Cardiac septum (tissue), 1 donor: ENCODE results near the gene STMN1. TPM values are rescaled to one million over a fixed set of nuclear protein-coding genes. Genes with fewer than 3 reads are reported as not detected.

ENCODE experiments used
- DNase-seq: peaks from one replicate; pipeline ENCODE4 v3.0.0-alpha.2; 2020; ENCODE audit warnings: low spot score
- intact Hi-C: fragments of 100-400 bp; cut with DNase I; formaldehyde crosslinking; loops from one replicate; pipeline ENCODE4 v1.14.0; 2022
- total RNA-seq: library from RNA; stranded (reverse); fragmentation: NEBNext Ultra II Directional; extraction: Animal tissue kit (Norgen Biotek cat#: 25700); gene quantifications from one replicate; pipeline ENCODE4 v1.2.1, GENCODE V29; 2021
- donor health status: DM: no; HTN: no; CAD: no.

Gene STMN1
- total RNA-seq, 1 donor from 2014 or later = 55.4 TPM

DNA sequence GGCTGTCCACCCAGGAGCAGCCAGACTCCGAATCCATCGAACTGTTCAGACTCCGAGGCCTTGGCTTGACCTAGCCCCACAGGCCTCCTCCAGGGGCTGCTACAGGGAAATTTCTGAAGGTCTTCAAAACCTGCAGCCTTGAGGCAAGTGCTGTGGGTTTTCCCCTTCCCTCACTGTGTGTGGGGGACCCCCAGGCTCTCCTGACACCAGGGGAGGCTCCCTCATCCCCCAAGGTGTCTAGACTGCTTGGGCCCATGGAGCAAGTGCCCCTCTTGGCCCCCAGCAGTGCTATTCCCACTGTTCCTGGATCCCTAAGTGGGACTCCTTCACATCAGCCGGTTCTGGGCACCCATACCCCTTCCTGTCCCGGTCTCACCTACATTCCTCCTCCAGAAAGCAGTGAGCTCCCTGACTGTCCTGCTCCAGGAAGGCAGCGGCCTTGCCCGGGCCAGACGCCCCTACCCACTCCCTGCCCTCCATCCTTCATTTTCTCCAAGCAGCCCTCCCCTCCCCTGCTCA is 31.5 kb downstream of the STMN1 start:
- DNase-seq = no peak
- intact Hi-C loops = loop anchor here (5.0 kb wide), 1 partner anchor 47 kb away; no protein-coding TSS in a partner anchor

DNA sequence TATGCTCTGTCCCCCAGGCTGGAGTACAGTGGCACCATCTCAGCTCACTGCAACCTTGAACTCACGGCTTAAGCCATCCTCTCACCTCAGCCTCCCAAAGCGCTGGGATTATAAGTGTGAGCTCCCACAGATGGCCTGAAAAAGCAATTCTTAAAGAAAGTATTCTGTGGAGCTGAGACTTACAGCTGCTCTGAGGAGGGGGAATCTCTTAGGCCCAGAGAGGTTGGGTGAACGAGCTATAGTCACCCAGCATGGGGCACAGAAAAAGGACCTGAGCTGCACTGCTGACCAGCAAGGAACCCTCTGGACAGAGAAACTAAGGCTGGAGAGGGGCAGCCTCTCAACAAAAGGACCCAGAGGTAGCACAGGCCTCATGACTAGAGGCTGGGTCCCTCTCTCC is 32.0 kb downstream of the STMN1 start:
- DNase-seq = no peak
- intact Hi-C loops = loop anchor here (5.0 kb wide), 1 partner anchor 47 kb away; no protein-coding TSS in a partner anchor

- no peak for DNase-seq
- intact Hi-C loops = loop anchor here (5.0 kb wide), 1 partner anchor 46 kb away; no protein-coding TSS in a partner anchor
Observed at GRCh38 chr1:25873120-25873519, 33.1 kb downstream of the STMN1 start.

DNA sequence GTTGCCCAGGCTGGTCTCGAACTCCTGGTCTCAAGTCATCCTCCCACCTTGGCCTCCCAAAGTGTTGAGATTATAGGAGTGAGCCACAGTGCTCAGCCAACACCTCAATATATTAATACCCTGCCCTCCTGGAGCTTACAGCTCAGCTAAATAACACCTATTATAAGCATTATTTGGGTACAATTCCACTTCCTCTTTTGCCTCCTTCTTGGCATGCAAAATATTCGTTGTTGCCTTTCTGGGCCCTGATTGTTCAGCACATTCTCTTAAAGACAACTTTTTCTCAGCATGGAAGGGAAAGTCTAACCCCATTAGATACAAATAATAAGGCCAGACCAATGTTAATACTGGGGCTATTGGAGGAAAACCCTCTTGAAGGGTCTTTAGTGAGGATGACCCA is 33.5 kb downstream of the STMN1 start:
- DNase-seq = no peak
- intact Hi-C loops = loop anchor here (5.0 kb wide), 1 partner anchor 45 kb away; no protein-coding TSS in a partner anchor

DNA sequence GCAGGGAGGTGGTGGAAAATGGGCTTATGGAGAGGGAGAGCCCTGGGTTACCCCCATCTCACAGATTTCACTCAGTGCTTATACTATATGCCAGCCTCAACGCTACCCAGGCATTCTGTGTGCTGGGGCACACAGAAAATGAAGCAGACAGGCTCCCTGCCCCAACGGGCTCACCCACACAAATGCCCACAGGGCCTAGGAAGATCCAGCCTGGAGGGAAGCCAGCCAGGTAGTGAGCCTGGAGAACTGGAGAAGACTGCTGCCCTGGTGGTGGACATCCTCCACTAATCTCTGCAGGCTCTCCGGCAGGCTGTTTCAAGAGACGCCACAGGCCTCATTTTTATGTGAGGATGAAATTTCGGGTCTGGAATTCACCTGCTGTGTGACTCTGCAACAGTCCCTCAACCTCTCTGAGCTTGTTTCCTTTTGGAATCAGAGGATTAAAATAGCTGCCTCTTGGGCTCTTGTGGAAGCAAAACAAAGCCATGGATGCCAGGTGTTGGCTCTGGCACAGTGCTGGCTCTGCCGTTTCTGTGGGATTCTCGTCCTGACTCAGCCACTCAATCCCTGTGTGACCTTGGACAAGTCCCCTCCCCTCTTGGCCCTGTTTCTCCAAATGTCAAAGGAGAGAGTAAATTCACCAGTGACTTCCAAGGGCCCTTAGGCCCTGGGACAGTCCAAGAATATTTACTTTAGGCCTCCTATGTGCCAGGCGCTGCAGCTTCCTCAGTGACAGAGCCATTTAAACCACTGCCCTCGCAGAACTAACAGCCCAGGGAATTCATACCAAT is 34.3 kb downstream of the STMN1 start:
- intact Hi-C loops = loop anchor here (5.0 kb wide), 1 partner anchor 45 kb away; no protein-coding TSS in a partner anchor
- peak; percentile 72 for DNase-seq

- peak; percentile 65 for DNase-seq
- intact Hi-C loops = loop anchor here (5.0 kb wide), 1 partner anchor 44 kb away; no protein-coding TSS in a partner anchor
Observed at GRCh38 chr1:25871086-25871703, 35.0 kb downstream of the STMN1 start.

DNA sequence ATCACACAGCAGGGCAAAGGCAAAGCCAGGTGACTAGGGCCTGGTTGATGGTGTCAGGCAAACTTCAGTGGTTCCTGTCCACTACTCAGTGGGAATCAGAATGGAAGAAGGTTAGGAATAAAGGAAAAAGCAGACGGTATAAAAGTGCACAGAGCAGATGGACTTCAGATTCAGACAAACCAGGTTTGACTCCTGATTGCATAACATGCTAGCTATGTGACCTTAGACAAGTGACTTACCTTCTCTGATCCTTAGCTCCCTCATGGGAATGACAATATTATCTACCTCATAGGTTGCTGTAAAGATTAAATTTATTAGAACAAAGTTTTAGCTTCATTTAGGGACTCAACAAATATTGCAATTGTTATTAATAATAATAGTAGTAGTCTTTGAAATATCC is 35.6 kb downstream of the STMN1 start:
- DNase-seq = no peak
- intact Hi-C loops = loop anchor here (5.0 kb wide), 1 partner anchor 43 kb away; no protein-coding TSS in a partner anchor

DNA sequence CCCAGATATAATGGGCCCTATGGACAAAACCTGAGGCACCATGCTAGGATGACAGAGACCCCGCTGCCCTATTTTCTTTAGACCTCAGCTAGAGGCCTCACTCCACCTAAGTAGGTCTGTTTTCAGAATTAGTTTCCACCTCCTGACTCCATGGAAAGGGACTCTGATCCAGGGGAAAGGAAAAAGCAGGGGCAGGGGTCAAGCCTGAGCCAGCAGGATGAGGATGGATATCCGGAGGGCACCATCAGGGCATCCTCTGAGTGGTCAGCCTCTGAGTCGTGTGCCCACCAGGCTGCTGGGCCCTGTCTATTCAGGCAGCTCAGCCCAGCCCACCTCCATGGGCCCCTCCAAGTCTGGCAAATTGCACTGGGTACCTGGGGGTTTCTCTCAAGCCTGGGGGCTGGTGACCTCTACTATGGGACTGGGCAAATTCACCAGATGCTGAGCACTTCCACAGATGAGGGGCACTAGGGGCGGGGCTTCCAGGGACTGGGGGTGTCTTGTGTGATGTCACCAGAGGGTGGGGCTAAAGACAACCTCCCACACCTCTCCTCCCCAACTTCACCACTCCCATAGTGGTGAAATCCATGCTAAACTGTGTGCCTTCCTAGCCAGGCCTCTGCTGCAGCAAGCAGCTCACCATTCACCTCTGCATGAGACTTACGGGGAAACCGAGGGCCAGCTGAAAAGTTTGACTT is 36.2 kb downstream of the STMN1 start:
- peak; percentile 50 for DNase-seq
- intact Hi-C loops = loop anchor here (5.0 kb wide), 1 partner anchor 43 kb away; no protein-coding TSS in a partner anchor

- intact Hi-C loops = no loop called here
- no peak for DNase-seq
Observed at GRCh38 chr1:25867210-25867991, 38.8 kb downstream of the STMN1 start.

GRCh38 chr1:25866288-25866687 is 39.9 kb downstream of the STMN1 start:
- DNase-seq = no peak
- intact Hi-C loops = no loop called here

DNA sequence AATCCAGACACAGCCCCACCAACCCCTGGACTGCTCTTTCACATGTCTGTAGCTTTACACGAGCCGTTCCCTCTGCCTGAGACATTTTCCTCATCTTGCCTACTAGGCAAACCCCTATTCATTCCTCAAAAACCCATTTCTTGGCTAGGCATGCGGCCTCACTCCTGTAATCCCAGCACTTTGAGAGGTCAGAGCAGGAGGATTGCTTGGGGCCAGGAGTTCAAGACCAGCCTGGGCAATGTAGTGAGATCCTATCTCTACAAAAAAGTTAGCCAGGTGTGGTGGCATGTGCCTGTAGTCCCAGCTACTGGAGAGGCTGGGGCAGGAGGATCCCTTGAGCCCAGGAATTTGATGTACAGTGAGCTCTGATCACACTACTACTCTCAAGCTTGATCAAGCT is 41.8 kb downstream of the STMN1 start:
- no peak for DNase-seq
- intact Hi-C loops = no loop called here

GRCh38 chr1:25863486-25864262 is 42.5 kb downstream of the STMN1 start:
- no peak for DNase-seq
- intact Hi-C loops = no loop called here

DNA sequence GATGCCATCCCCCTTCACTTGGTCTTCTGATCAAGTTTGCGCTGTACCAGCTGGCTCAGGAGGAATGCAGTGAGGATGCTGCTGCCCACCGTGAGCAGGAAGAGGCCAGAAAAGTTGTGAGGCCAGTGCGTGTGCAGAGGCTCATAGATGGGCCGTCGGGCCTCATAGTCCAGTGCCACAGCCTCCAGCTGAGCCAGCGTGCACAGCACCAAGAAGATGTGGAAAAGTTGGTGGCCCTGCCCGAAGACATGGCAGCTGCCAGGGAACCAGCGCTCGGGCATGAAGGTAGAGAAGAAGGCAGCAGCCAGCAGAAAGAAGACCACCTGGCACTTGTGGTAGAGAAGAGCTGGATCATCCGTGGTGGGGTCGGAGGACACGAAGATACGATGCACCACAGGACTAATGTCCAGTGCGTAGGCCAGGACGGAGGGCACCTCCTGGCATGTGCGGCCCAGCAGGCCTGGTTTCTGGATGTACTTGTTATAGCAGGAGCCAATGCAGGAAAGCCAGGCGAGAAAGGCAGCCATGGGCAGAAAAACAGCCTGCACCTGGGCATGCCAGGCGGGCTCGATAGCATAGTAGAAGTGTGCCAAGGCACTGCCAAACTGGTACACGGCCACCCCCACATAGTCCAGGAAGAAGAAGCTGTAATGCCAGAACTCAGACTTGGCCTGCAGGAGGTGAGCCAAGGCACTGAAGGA is 43.3 kb downstream of the STMN1 start:
- DNase-seq = no peak
- intact Hi-C loops = no loop called here

GRCh38 chr1:25861316-25862286 is 44.6 kb downstream of the STMN1 start:
- no peak for DNase-seq
- intact Hi-C loops = no loop called here

DNA sequence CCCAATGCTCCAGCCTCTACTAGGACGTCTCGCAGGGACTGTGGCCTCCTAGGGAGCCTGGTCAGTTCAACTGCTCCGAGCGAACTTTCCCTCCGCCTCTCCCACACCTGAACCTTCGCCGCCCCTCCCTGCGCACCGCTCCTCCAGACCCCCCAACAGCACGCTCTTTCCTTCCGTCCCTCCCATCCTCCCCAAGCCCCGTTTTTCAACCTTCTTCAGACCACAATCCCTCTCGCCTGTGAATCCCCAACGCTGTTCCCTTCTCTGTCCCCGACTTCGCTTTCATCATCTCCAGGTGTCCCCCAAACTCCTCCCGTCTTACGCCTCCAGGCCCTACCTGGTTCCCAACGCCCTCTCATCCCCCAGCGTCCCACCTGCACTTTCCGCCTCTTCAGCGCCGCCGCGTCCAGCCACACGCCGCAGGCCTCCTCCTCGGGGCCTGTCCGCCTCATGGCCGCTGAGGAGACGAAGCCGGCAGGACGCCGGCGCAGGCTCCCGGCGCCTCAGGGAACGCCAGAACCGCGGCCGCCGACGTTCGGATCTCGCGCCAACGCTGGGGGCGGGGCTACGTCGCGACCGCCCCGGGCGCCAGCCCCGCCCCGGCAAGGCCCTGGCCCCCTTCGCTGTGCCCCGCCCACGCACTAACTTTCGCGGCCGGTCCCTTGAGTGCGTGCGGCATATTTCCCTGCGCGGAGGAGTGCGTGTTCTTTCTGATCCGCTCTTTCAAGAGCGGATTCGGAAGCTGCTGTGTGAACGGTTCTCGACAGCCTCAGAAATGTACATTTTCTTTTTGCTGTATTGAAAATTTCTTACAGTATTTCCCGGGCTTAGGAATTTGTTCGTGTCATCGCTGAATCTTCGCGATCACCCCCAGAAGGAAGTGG is 47.1 kb downstream of the STMN1 start, which contains the start of gene AUNIP:
TSS of gene AUNIP (minus strand) at position 552 of the 884 bp plus-strand sequence. CDS start at position 452, 100 bp downstream.
- peak; percentile 94 for DNase-seq
- intact Hi-C loops = no loop called here

DNA sequence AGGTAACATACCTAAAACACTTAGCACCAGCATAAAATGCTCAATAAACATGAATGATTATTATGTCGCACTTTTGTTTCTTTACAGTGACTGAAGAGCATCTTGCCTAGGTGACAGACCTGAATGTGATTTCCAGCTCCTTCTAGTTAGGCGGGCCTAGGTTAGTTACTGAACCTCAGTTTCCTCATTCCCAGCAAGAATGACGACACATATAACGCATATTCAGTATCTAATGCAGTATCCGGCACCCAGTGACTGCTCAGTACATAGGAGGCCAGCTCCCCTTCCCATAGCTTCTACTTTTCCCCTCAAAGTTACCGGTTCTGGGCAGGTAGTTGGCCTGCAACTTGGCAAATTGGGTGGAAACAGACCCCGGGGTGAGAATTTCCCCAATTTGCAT is 47.7 kb downstream of the STMN1 start:
- intact Hi-C loops = no loop called here
- DNase-seq = no peak
